T-helper 17 cell (primary cell): ENCODE results near the gene SP1. TPM values are rescaled to one million over a fixed set of nuclear protein-coding genes. Genes with fewer than 3 reads are reported as not detected.

Experiments used
- total RNA-seq, 4 donors: library from RNA in 2 of 4; stranded (reverse) in 2 of 4; gene quantifications; one replicate each; pipeline ENCODE4 v1.2.3 and lab custom pipeline; 2022 to 2026

Gene SP1
- total RNA-seq, 2 donors from 2014 or later, result 69.6 to 75.1 TPM

Other genes with a start within 250 kb of the SP1 start
- 10 to 100 TPM; 24.3 to 34.6 TPM for gene ZNF740, start 199.5 kb upstream of the SP1 start, total RNA-seq
- gene CSAD, start 199.3 kb upstream of the SP1 start, total RNA-seq, result 10 to 100 TPM; 57.2 to 61.0 TPM
- gene ITGB7, start 172.9 kb upstream of the SP1 start, total RNA-seq, result 100 to 1,000 TPM; 306 to 367 TPM
- gene RARG, start 148.0 kb upstream of the SP1 start, total RNA-seq, result 10 to 100 TPM; 57.6 to 57.8 TPM
- gene ESPL1, start 111.9 kb upstream of the SP1 start, total RNA-seq, result under 1 TPM; 0.30 to 0.83 TPM
- 100 to 1,000 TPM; 566 to 600 TPM for gene PFDN5, start 84.6 kb upstream of the SP1 start, total RNA-seq
- 10 to 100 TPM; 30.6 to 32.5 TPM for gene MYG1, start 80.5 kb upstream of the SP1 start, total RNA-seq
- gene AAAS, start 58.6 kb upstream of the SP1 start, total RNA-seq, result 10 to 100 TPM; 31.2 to 31.8 TPM
- gene SP7, start 43.8 kb upstream of the SP1 start, total RNA-seq, result not detected
- gene AMHR2, start 43.7 kb downstream of the SP1 start, total RNA-seq, result not detected
- gene PRR13, start 61.6 kb downstream of the SP1 start, total RNA-seq, result 100 to 1,000 TPM; 168 to 188 TPM
- gene PCBP2, start 71.9 kb downstream of the SP1 start, total RNA-seq, result 1,000 to 10,000 TPM; 1,028 to 1,089 TPM
- gene MAP3K12, start 119.3 kb downstream of the SP1 start, total RNA-seq, result 10 to 100 TPM; 25.5 to 28.6 TPM
- gene TARBP2, start 121.1 kb downstream of the SP1 start, total RNA-seq, result 10 to 100 TPM; 28.4 to 29.3 TPM
- gene NPFF, start 127.3 kb downstream of the SP1 start, total RNA-seq, result not detected
- 10 to 100 TPM; 22.7 to 25.3 TPM for gene ATF7, start 246.2 kb downstream of the SP1 start, total RNA-seq